Skeletal muscle cell (primary cell): ENCODE data around the gene TRIO.
A peak's percentile ranks its signal among the peaks of the same experiment; 100 is the strongest.

ENCODE experiments used
- DNase-seq: peaks from one replicate; pipeline ENCODE4 v3.0.0-alpha.2; 2010; ENCODE audit warnings: low read depth
- H3K4me3 ChIP-seq: 2 replicates; pipeline ENCODE4 v1.5.1; 2011; ENCODE audit warnings: low read depth, mild to moderate bottlenecking, control low read depth, low read length, moderate library complexity

The TRIO gene

DNA sequence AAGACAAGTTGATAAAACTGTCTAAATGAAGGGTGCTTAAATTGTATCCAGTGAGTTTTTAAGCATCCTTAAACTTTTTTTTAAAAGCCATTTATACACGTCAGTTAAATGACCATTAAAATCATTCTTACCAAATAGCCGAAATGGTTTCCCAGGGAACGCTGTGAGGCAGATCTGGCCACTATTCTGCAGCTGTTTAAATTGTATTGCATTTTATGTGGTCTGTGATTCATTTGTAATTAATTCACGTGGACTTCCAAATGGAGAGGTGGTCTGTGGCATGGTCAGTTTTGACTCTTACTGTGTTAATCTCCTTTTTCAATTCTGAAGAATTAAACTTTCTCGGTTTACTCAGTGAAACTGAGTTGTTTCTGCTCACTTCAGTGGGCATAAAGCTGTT lies 324.7 kb downstream of the TRIO start:
- no peak for DNase-seq
- H3K4me3 ChIP-seq, result no peak overlapping the region

DNA sequence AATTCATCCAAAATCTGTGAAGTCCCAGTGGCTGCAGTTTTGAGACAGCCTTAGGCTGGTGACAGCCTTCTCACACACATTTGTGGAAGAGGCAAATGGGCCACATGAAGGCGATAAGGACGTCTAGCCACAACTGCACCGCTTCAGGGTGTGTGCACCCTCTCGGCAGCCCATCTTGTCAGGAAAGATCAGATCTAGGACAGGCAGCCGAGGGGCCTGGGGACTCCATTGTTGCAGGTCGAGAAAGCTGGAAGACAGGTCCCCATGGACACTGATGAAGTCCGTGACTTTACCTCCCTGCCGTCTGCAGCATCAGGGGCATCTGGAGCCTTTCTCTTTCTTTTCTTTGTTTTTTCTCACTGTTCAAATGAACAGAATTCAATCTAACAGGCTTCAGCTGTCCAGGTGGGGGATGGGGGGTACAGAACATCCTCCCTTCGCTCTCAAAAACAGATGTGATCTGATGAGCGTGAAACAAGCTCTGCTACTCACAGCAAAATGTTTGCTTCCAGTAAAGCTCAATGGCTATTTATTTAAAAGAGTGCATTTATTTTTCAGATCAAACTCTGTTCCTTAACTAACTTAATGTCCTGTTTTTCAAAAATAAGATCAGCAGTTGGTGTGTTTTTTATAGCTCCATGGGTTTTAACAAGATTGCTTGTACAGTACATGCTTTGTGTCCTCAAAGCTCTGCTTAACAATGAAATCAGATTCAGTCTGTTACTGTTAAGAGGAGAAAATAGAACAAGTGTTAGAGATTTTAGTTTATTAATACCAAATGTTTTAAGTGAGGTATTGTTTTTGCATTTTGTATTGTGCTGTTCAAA lies 326.6 kb downstream of the TRIO start:
- DNase-seq, result no peak
- no peak overlapping the region for H3K4me3 ChIP-seq

DNA sequence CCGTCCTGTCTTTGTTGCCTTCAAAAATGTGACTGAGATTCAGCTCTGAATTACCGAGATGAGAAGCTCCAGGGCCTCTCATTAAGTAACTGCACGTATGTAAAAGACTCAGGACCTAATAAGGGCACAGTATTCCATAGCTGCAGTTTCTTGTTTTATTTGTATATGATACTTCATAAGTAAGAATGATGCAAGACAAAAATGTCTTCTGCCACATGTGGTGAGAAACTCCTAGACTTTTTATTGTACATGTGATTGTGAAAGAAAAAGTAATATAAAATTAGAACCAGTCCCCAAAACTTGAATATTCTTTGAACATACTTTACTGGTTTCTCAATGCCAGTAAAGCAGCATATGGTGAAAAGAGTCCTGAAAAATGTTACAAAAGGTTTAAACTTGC lies 328.4 kb downstream of the TRIO start:
- no peak for DNase-seq

DNA sequence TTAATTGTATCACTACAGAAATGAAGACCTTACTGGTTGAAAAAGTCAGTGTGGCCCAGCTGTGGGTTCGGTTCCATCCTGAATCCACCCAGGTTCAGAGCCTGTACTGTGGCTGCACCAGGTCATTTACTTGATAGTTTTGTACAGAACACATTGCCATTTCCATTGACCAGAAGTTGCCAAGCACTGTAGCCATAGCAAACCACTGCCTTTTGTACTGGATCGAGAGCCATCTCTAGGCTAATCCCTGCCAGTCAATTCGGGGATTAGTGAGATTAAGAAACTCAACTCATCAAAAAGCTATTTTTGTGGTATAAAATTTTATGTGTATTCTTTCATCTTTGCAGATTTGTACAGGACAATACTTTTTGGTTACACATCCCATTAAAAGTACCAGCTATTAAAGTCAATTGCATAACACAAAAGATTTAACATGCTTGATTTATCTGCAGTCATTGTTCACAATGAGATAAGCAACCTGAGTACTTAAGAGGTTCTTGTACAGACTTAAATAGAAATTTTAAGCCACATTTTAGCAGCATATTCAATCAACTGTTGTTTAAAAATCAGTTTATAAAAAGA lies 329.9 kb downstream of the TRIO start:
- no peak overlapping the region for H3K4me3 ChIP-seq
- no peak for DNase-seq

More for the DNA sequence above, 328.4 kb downstream of the TRIO start:
- H3K4me3 ChIP-seq, result no peak overlapping the region

DNA sequence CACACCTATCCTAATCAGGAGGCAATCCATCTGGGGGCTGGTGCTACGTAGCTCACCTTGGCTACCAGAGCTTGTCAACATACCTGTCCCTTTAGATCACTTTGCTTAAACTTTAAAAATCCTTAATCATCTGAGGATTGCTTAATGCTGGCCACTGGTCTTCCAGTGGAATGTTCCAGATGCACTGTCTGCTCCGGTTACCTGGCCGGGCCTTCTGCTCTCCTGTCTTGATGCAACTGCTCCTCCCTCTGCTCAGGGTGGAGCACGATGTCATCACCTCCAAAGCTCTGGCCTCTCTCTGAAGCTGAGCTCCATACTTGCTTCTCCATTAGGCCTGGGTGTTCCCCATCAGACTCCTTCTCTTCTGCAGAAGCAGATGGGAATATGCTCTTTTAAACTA lies 331.9 kb downstream of the TRIO start:
- no peak for DNase-seq
- no peak overlapping the region for H3K4me3 ChIP-seq

DNA sequence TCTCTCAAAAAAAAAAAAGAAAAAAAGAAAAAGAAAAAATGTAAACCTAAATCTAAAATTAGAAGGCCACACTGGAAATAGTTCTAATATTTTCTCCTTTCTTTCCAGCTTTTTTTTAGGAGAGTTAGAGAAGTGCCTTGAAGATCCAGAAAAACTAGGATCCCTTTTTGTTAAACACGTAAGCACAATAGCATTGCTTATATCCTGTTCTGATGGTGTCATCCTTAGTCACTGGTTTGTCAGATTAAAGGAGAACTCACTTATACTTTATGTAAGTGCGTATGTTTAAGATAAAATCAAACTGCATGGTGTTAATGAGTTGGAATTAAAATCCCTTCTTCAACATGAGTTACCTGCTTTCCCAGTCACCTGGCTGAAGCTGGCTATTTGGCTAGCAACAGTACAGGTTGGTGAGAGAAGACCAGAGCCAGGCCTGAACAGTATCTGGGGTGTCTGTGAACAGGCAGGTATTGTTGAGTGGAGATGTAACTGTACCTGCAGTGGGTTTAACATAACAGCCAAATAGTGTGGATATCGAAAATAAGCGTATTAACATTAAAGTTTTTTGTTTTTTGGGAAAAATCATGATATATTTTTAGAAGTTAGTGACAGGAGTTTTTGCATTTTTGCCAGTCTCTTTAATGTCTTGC lies 333.8 kb downstream of the TRIO start:
- no peak for DNase-seq
- H3K4me3 ChIP-seq, result no peak overlapping the region

DNA sequence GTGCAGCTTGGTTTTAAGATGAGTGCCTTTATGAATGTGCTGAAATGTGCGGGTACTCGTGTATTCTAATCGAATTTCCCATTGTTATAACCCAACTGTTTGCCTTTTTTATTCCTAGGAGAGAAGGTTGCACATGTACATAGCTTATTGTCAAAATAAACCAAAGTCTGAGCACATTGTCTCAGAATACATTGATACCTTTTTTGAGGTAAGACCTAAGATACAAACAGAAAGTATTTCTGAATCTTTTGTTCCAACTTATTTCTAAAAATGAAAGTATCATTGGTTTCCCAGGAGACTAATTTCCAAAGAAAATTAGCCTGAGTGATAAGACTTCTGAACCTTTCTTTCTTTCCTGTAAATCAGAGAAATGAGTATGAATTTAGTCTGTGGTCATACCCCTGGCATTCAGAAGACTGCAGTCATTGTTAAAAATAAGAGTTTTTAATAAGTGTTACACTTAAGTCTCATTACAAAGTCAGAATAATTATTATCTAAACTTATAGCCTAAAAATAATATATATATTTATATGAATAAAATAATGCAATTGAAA lies 336.1 kb downstream of the TRIO start:
- DNase-seq, result no peak
- H3K4me3 ChIP-seq, result no peak overlapping the region

DNA sequence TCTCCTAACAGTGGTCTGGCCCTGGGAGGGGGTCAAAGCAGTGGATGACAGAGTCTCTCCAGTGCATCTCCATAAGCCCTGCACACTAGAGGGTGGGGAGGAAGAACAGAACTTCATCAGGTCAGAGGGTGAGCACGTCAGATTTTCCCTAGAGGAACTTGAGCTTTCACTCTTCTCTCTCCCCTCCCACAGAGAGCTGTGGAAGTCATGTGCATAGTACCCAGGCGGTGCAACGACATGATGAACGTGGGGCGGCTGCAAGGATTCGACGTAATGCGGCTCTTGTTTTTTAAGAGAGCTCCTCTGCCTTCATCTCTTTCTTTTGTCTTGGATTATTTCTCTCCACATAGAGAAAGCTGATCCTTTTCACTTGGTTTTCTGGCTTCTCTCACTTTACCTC lies 338.2 kb downstream of the TRIO start:
- H3K4me3 ChIP-seq, result no peak overlapping the region
- DNase-seq, result no peak

DNA sequence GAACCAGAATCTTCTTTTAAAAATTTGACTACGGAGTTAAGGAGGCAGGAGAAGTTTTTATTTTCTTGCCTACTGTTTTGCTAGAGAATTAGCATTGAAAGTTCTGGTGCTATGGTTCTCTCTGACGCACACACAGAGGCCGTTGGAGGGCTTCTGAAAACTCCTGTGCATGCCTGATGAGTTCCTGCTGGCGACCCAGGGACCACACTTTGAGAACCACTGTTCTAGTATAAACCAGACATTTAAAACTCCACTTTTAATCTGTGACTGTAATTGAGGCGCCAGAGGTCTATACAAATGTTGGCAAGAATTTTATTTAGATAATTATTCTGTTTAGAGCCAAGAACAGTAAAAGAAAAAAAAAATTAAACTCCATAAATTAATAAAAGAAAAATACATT lies 338.9 kb downstream of the TRIO start:
- DNase-seq, result no peak
- H3K4me3 ChIP-seq, result no peak overlapping the region

DNA sequence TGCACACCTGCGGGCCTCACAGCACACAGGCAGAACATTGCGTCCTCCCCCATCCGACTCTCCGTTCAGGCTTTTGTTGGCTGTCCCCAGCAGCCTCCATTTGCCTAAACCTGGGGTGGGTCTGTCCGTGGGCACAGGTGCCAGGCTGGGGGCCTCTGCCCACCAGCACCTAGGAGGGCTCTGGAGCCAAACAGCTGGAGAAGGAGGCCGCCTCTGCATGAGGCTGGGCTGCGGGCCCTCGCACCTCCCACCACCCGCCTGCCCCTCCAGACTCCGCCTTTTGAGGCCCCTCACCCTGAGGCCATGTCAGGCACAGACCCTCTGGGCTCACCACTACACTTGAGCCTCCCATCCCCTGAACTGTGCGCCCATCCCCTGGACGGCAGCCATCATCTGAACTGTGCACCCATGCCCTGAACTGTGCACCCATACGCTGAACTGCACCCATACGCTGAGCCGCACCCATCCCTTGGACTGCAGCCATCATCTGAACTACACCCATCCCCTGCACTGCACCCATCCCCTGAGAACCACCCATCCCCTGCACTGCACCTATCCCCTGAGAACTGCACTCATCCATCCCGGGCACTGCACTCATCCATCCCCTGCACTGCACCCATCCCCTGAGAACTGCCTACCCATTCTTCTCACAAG lies 340.5 kb downstream of the TRIO start:
- DNase-seq, result no peak
- H3K4me3 ChIP-seq, result no peak overlapping the region

DNA sequence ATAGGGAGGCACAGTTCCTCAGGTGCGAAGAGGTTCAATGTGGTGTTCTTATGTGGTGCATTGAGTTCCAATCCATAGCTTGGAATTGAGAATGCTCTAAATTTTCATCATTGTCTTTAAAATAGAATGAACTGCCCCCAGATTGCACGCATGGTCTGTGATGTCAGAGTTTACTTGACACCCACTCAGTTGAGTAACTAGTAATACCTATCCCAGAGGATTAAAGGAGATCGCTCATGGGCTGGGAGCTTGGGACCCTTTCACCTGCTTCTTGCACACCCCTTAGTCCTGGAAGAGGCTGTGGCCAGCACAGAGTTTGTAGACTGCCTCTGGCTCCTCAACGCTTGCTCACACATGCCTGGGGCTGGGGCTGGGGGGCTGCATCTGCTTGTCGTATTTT lies 343.3 kb downstream of the TRIO start:
- DNase-seq, result no peak

DNA sequence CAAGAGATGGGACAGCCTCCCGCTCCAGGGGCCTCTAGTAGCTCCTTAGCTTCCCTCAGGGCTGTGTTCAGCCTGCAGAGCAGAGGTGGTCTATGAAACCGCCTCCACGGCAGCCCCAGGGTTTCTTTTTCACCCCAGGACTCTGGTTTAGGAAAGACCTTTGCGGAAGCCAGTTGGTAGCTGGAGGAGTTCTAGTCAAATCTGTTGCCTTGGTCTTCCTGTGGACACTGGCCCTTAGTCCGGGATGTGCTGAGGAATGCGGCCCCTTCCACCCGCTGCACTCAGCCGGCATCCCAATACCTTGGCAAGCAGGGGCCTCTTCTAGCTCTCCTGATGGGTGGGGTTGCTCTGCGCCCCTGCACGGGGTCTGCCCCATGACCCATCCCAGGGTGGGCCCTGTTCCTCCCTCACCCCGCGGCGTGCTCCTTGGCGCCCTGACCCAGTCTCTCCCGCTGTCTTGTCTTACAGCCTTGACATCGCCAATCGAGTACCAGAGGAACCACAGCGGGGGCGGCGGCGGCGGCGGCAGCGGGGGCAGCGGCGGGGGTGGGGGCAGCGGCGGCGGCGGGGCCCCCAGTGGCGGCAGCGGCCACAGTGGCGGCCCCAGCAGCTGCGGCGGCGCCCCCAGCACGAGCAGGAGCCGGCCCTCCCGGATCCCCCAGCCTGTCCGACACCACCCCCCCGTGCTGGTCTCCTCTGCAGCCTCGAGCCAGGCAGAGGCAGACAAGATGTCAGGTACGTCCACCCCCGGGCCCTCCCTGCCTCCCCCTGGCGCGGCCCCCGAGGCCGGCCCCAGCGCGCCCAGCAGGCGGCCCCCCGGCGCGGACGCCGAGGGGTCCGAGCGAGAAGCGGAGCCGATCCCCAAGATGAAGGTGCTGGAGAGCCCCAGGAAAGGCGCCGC lies 344.1 kb downstream of the TRIO start:
- no peak for DNase-seq

More for the DNA sequence above, 343.3 kb downstream of the TRIO start:
- H3K4me3 ChIP-seq, result no peak overlapping the region

DNA sequence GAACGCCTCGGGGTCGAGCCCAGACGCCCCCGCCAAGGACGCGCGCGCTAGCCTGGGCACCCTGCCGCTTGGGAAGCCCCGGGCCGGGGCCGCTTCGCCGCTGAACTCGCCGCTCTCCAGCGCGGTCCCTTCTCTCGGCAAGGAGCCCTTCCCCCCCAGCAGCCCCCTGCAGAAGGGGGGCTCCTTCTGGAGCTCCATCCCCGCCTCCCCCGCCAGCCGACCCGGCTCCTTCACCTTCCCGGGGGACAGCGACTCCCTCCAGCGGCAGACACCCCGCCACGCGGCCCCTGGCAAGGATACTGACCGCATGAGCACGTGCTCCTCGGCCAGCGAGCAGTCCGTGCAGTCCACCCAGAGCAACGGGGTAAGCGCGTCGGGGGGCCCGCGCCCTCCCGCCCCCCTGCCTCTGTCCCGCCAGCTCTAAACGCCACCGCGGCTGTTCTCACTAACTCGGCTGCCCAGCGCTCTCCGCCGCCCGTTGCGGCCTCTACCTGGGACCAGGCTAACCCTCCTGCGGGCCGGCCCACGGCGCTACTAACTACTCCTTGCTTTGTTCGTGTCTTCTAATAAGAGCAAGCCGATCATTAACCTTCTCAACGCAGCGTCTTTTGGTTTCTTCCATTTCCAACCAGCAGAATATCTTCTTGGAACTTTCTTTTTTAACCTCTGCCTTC lies 344.9 kb downstream of the TRIO start:
- no peak for DNase-seq

More for the DNA sequence above, 344.1 kb downstream of the TRIO start:
- no peak overlapping the region for H3K4me3 ChIP-seq

DNA sequence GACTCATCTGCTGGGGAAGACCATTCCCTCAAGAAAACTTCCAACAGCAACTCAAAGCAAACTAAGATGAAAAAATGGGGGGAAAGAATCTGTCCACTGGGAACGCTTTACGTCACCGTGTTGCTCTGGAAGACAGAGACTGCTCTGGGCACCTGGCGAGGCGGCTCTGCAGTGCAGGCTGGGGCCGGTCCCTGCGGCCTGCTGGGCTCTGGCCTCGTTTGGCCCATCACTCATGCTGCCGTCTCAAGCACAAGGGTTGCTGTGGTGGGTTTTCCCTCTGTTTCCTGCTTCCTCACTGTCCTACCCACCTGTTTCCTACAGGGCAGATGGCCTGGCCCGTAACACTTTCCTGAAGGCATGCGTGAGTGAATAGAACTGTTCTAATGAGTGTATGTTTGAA lies 345.6 kb downstream of the TRIO start:
- no peak overlapping the region for H3K4me3 ChIP-seq
- DNase-seq, result no peak

More for the DNA sequence above, 344.9 kb downstream of the TRIO start:
- H3K4me3 ChIP-seq, result no peak overlapping the region

DNA sequence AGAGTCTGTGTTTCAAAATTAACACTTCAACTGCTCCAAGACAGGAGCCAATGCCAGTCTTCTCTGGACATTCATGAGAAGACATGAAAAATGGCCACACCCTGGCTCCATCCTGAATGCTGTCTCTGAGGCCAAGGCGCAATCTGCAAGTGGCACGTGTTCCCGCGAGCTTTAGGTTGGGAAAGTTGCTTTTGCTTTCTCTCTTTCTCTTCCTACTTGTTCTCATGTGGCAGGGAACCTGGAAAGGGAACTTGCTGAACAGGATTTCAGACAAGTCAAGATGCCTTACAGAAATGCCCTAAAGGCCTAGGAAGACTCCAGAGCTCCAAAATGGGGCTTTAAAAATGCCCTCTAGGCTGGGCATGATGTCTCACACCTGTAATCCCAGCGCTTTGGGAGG lies 346.5 kb downstream of the TRIO start:
- H3K4me3 ChIP-seq, result no peak overlapping the region
- no peak for DNase-seq

DNA sequence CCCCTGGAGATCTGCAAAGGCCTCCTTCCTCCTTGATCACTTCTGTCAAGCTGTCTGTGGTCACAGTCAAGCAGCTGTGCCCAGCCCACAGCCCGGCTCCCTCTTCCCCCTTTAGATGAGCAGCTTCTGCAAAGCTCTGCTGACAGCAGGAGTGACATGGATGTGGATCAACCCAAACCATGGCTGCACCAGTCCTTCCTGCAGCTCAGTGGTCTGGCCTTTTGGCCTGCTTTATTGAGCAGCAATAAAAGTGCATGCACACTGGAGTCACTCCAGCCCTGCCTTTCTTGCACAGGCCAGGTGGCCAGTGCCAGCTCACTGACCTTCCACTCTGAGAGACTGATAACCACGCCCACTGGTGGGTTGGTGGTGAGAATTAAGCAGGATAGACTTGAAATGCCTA lies 347.2 kb downstream of the TRIO start:
- DNase-seq, result no peak
- H3K4me3 ChIP-seq, result no peak overlapping the region

DNA sequence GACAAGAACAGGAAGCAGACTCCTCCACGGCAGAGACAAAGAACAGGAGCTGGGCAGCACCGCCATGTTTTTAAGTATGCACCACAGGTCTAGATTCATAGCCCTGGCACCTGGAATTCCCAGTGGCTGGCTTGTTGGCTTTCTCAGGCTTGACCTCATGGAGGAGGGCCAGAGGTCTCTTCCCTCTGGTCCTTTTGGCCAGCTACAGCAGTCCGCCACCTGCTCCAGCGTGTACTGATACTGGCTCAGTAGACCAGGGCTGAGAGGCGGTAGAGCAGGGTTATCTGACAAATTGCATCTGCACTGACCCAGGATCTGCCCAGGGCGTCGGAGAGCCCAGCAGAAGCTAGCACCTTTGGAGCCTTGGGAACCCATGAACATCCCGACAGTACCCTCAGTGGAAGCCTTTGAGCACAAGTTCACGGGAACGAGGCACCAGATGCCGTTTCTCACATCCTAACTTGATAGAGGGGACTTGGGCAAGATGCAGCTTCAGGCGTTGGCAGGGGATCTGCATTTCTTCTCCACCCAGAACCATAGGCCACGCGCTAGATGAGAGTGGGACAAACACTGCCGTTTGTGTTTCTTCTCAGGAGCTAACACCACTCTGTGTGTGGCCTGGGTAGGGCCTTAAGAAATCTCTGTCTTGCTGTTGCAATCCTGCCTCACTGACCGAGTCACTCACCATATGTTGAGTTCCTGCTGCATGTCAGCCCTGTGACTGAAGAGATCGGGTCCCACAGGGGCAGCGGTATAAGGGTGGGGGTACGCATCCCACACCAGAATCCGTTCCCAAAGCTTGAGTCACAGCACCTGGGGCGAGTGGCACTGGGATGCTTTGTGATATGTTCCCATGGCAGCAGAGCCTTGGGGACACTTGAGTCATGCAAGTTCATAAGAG lies 348.1 kb downstream of the TRIO start:
- DNase-seq, result peak; percentile 84
- H3K4me3 ChIP-seq, result no peak overlapping the region
